ENCODE data around the gene PFAS.

DNA sequence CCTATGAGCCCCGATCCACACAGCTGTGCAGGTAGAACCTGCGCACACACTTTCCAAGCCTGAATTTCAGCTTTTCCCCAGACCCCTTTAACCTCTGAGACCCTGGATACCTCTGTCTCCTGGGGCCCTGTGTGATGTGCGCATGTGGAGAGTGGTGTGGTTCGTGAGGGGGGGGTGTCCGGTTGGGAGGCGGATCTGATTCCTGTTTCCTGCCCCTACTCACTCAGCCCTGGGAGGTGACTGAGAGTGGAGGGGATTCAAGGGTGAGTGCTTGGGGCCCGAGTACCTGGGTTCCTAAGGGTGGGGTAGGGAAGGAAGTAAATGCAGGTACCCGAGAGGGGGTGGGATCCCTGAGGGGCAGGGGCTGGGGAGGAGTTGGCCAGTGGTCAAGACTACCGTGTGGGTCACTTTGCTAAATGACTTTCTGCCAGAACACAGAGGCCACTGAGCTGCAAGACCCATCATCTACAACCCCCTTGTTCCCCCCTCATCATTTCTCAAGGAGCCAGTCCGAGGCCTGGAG, 61.6 kb downstream of the PFAS start:
- TF ChIP-seq POLR2A (IDR thresholded peaks at IDR 0.05; ENCODE audit: low read depth, low read length) = no peak
- no peak for TF ChIP-seq TAF1 (IDR thresholded peaks at IDR 0.05; ENCODE audit: borderline replicate concordance, low read depth, low read length)
- TF ChIP-seq POLR2AphosphoS5 (IDR thresholded peaks at IDR 0.05; ENCODE audit: low read depth, low read length) = no peak

All from GM12892 (cell line).